ENCODE results near the gene GMPPB. TPM values are rescaled to one million over a fixed set of nuclear protein-coding genes. Genes with fewer than 3 reads are reported as not detected.

Gene GMPPB
- total and polyA plus RNA-seq, 2 of the 8 experiments (the other 6 are each of a cell fraction or from before 2014, with no cell fraction given): 20.9 to 23.9 TPM

DNA sequence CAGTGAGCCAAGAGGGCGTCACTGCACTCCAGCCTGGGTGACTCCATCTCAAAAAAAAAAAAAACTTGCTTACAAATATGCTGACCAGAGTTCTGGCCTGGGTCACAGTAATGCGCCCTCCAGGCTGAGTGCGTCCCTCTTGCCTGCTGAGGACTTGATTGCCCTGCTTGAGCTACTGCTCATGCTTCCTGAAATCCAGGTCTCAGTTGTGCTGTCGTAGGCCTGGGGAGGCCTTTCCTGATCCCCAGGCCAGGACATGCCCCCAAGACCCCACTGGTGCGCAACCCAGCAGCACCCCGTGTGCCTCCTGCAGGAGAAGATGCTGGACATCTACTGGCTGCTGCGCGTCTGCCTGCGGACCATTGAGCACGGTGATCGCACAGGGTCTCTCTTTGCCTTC is 11.6 kb downstream of the GMPPB start:
- 91% methylated on average over 11 of the region's 11 CpGs; no CpG with 5 or more reads in 1 of the 2 experiments for WGBS, 2 experiments (ENCODE audit: extremely low coverage in 1 of 2, insufficient coverage in 1 of 2, insufficient read length in 1 of 2, insufficient replicate concordance in 2 of 2, low coverage in 1 of 2, low lambda C conversion rate in 2 of 2, missing lambda C conversion rate in 1 of 2)
- no peak overlapping the region for H3K18ac ChIP-seq (ENCODE audit: extremely low read depth, low read length)

More for the DNA sequence above, 11.6 kb downstream of the GMPPB start:
- H2BK12ac ChIP-seq (ENCODE audit: low read depth, low read length): no peak overlapping the region
- no peak overlapping the region for H3K4ac ChIP-seq (replicated peaks; ENCODE audit: insufficient read length, low read depth, low read length)
- no peaks in the 10 kb centered on the region for H3K27me3 ChIP-seq (replicated peaks in 1 of 4; ENCODE audit: control insufficient read depth in 3 of 4, extremely low read depth in 1 of 4, insufficient read depth in 3 of 4, low read length in 3 of 4)
- no peak overlapping the region for H2BK5ac ChIP-seq (ENCODE audit: low read depth, low read length)
- no peak overlapping the region for H2BK20ac ChIP-seq (ENCODE audit: low read length)
- H3K79me2 ChIP-seq (ENCODE audit: control insufficient read depth in 1 of 2, insufficient read depth in 2 of 2, low read length in 2 of 2): no peaks in the 10 kb centered on the region
- H4K91ac ChIP-seq (replicated peaks; ENCODE audit: insufficient read length, low read length): no peak overlapping the region
- no peak overlapping the region for H3K4me2 ChIP-seq (ENCODE audit: insufficient read depth in 1 of 2, low read depth in 2 of 2, low read length in 2 of 2)
- H3K4me3 ChIP-seq (ENCODE audit: extremely low read depth in 1 of 4, insufficient read depth in 2 of 4, low read depth in 3 of 4, low read length in 4 of 4): no peak overlapping the region
- no peaks in the 10 kb centered on the region; the same call in 1 of the 2 replicates for H3K23me2 ChIP-seq (ENCODE audit: low read depth, low read length)
- H3K56ac ChIP-seq (replicated peaks; ENCODE audit: insufficient read length, low read depth, low read length): no peak overlapping the region
- peaks cover 0 to 4% of the 10 kb centered on the region in 2 experiments for H4K20me1 ChIP-seq (replicated peaks in 1 of 2; ENCODE audit: control insufficient read depth in 1 of 2, insufficient read depth in 2 of 2, low read length in 2 of 2)
- DNase-seq (ENCODE audit: low read depth in 1 of 2, low spot score in 2 of 2): no peak
- POLR2A ChIA-PET (ENCODE audit: partially characterized antibody): interaction anchor here (0.6 to 3.8 kb wide), 7 partner anchors 9 to 219 kb away, joined by 3 to 41 read pairs (median 6); partner anchors contain the start of genes AMIGO3 and GMPPB
- H3K4me1 ChIP-seq (replicated peaks in 1 of 4; ENCODE audit: control insufficient read depth in 3 of 4, insufficient read depth in 4 of 4, low read length in 3 of 4): peaks cover 0 to 3% (median 0%) of the 10 kb centered on the region in 4 experiments; a peak in 1 of 7 replicates
- TF ChIP-seq, protein P1, sequence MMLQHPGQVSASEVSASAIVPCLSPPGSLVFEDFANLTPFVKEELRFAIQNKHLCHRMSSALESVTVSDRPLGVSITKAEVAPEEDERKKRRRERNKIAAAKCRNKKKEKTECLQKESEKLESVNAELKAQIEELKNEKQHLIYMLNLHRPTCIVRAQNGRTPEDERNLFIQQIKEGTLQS (IDR thresholded peaks at IDR 0.05; ENCODE audit: insufficient read depth, low read depth, low read length): no peak
- no peak for TF ChIP-seq ASH2L (IDR thresholded peaks at IDR 0.05; ENCODE audit: low read length)
- TF ChIP-seq POU5F1 (IDR thresholded peaks at IDR 0.05; ENCODE audit: low read depth, low read length): no peak
- TF ChIP-seq BCL11A (IDR thresholded peaks at IDR 0.05; ENCODE audit: low read depth in 2 of 2, low read length in 2 of 2): no peak
- TF ChIP-seq HDAC6 (IDR thresholded peaks at IDR 0.05; ENCODE audit: low read depth, low read length): no peak
- TF ChIP-seq MAFK (IDR thresholded peaks at IDR 0.05; ENCODE audit: low read depth, low read length): no peak
- TF ChIP-seq CHD2 (IDR thresholded peaks at IDR 0.05; ENCODE audit: low read length): no peak
- no peak for TF ChIP-seq SP2 (IDR thresholded peaks at IDR 0.05; ENCODE audit: low read length)
- no peak overlapping the region for H3K23ac ChIP-seq (ENCODE audit: insufficient read length)
- no peaks in the 10 kb centered on the region for H3K79me1 ChIP-seq (ENCODE audit: low read depth, low read length)
- no peaks in the 10 kb centered on the region; a peak in 1 of 8 replicates for H3K36me3 ChIP-seq (ENCODE audit: control insufficient read depth in 2 of 4, insufficient read depth in 4 of 4, low read length in 3 of 4)
- H3K14ac ChIP-seq (ENCODE audit: insufficient read length): no peak overlapping the region
- FAIRE-seq: no peak
- no peak overlapping the region for H2BK15ac ChIP-seq (ENCODE audit: low read length)
- no peak overlapping the region for H2BK120ac ChIP-seq (replicated peaks; ENCODE audit: low read depth, low read length)
- no peak overlapping the region for H3K9ac ChIP-seq (replicated peaks in 1 of 4; ENCODE audit: extremely low read depth in 1 of 4, low read depth in 3 of 4, low read length in 3 of 4)
- no peak overlapping the region for H4K8ac ChIP-seq (ENCODE audit: extremely low read depth, insufficient read depth, low read length)
- no peak overlapping the region for H2AFZ ChIP-seq (ENCODE audit: low read length)
- no peak overlapping the region for H3K27ac ChIP-seq (ENCODE audit: low read depth, low read length)
- no peak overlapping the region for H2AK5ac ChIP-seq (ENCODE audit: low read depth, low read length)
- H4K5ac ChIP-seq (ENCODE audit: insufficient read length, low read depth, low read length): no peak overlapping the region
- H3K9me3 ChIP-seq (ENCODE audit: insufficient read depth in 2 of 2, low read depth in 1 of 2, low read length in 1 of 2): no peaks in the 10 kb centered on the region
- CTCF ChIA-PET (ENCODE audit: partially characterized antibody): interaction anchor here (0.6 to 3.7 kb wide), 8 partner anchors 8 to 159 kb away, joined by 3 to 55 read pairs (median 4); no protein-coding TSS in a partner anchor

All from H1 (cell line).